Fibroblast of pulmonary artery (primary cell): Measurements from ENCODE around the gene TBC1D1.

ENCODE experiments used
- DNase-seq: peaks from one replicate; pipeline ENCODE4 v3.0.0-alpha.2; 2010; ENCODE audit warnings: low read depth
- H3K4me3 ChIP-seq: replicated peaks from 2 replicates; pipeline ENCODE4 v1.5.1; 2011; ENCODE audit warnings: low read depth, mild to moderate bottlenecking, control low read depth, low read length, moderate library complexity
- TF ChIP-seq, protein P1 (sequence below): IDR thresholded peaks from 2 replicates; pipeline ENCODE4 v1.5.1; 2011; ENCODE audit warnings: mild to moderate bottlenecking, control low read depth, low read length, inconsistent platforms; ENCODE audit errors: missing control alignments

TBC1D1 gene

DNA sequence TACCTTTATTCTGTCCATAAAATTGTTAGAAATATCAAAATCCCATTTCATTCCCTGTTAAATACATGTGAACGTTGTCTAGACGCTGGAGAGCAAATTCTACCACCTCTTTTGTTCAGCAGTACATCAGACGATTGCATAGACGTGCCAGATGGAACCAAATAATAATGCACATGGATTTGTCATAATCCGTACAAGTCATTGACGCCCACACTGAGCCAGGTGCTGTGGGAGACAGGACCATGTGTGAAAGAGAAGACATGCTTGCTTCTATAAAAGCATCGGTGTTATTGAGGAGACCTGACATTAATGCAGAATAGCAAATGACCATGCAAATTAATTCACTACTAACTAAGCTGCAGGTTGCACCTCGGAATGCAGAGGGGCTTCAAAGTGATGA, 244.3 kb downstream of the TBC1D1 start:
- DNase-seq = no peak
- TF ChIP-seq, protein P1, sequence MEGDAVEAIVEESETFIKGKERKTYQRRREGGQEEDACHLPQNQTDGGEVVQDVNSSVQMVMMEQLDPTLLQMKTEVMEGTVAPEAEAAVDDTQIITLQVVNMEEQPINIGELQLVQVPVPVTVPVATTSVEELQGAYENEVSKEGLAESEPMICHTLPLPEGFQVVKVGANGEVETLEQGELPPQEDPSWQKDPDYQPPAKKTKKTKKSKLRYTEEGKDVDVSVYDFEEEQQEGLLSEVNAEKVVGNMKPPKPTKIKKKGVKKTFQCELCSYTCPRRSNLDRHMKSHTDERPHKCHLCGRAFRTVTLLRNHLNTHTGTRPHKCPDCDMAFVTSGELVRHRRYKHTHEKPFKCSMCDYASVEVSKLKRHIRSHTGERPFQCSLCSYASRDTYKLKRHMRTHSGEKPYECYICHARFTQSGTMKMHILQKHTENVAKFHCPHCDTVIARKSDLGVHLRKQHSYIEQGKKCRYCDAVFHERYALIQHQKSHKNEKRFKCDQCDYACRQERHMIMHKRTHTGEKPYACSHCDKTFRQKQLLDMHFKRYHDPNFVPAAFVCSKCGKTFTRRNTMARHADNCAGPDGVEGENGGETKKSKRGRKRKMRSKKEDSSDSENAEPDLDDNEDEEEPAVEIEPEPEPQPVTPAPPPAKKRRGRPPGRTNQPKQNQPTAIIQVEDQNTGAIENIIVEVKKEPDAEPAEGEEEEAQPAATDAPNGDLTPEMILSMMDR = no peak
- H3K4me3 ChIP-seq = no peak overlapping the region

DNA sequence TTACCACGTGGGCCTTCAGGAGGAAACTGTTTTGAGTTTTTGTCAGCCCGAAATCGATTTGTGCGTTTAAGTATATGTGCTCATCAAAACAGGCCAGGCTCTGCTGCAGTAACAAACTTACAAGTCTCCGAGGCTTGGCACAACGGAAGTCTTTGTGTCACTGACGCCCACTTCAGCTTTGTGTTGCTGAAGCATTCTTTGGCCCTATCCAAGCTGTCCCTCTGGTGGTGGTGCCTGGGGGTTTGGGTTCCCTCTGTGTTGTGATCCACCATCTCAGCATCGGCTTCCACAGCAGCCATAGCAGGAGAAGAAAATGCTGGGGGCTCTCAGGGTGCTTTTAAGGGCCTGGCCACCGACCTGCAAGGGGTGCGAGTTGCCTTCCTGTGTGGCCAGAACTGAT, 245.7 kb downstream of the TBC1D1 start:
- no peak for DNase-seq
- TF ChIP-seq, protein P1 = no peak
- H3K4me3 ChIP-seq = no peak overlapping the region

DNA sequence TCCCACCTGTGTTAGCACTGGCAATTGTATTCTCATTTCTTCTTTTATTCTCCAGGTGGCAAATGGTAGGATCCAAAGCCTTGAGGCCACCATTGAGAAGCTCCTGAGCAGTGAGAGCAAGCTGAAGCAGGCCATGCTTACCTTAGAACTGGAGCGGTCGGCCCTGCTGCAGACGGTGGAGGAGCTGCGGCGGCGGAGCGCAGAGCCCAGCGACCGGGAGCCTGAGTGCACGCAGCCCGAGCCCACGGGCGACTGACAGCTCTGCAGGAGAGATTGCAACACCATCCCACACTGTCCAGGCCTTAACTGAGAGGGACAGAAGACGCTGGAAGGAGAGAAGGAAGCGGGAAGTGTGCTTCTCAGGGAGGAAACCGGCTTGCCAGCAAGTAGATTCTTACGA, 246.2 kb downstream of the TBC1D1 start:
- no peak for DNase-seq
- TF ChIP-seq, protein P1 = no peak
- H3K4me3 ChIP-seq = no peak overlapping the region

DNA sequence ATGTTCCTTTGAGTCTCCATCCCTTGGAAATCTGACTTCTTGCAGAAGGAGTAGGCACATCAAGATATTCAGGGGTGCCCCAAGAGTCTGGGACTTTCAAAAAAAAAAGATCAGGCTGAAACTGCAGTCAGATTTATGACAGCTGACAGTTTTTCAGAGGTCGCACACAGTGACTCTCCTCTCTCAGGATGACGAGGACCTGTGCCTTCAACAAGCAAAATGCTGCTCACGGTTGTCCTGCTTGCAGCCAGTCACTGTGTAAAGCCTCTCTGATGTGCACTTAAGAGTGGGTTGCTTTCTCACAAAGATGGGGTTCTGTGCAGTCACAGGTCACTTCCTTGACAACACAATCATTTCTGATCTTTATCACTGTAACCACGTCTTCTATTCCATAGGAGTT, 247.5 kb downstream of the TBC1D1 start:
- no peak for DNase-seq
- H3K4me3 ChIP-seq = no peak overlapping the region
- TF ChIP-seq, protein P1 = no peak

DNA sequence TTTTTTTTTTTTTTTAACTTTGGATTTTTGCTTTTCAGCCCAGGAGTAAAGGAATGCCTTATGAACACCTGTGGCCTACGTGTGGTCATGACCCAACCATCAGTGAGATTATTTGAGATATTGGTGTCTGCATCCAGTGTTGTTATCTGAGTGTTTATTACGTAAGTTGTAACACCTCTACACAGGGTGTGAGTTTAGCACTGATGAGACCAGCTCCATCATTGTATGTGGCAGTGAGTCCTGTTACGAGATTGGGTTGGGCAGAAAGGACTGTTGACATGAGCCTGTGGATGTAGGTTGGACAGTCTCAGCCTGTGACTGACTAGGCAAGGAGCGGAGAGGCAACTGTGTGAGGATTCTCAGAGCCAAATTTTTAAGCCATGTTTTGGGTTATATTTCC, 248.3 kb downstream of the TBC1D1 start:
- H3K4me3 ChIP-seq = no peak overlapping the region
- TF ChIP-seq, protein P1 = no peak
- DNase-seq = no peak

DNA sequence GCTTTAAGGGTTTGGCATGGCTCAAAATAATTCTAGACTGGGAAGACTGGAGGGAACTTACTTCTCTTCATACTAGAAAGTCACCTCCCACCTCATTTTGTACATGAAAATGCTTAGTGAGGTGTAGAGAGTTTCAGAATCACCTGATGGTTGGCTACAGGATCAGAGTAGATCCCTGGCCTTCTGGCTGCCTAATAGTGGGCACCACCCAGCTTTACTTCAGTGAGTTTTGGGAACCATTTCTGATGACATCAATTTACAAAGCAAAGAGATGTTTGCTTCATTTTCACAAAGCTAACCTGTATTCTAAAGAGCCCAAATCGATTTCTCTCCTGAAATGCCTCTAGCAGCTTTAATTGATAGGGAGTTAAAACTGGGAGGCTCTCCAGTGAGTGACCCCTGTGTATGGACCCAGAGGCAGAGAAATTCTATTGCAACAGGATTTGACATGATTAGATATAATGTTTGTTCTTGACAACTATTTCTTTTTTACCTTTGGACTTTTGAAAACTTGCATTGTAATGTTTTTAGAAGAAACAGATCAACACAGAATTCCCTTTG, 249.8 kb downstream of the TBC1D1 start:
- TF ChIP-seq, protein P1 = no peak
- H3K4me3 ChIP-seq = no peak overlapping the region
- no peak for DNase-seq

DNA sequence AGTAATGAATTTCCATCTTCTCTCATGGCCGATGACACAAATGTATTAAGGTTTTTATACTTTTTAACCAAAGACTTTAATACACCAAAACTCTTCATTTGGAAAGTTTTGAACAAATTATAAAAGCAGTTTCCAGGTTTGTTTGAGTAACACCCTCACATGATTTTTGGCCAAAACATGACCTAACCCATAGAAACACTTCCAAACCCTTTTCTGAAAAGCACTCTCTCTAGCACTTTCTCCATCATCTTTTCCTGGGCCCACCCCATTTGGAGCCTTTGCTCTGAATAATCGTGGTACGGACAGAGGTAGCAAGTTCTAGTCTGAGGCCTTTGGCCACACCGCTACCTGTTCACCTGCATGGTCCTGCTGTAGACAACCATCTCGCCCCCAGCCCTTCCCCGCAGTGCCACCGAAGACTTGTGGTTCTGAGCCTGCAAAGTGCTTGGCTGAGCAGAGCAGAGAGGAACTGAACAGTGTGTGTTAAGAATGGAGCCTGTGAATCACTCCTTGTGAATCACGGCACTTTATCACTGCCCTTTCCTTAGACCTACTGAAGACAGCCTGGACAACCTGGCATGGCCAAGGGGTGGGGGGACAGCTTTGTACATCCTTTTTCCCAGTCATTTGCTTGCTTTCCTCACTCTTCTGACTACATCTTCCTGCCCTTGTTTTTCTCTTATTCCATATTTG, 251.1 kb downstream of the TBC1D1 start:
- DNase-seq = peak; percentile 85
- TF ChIP-seq, protein P1 = no peak
- no peak overlapping the region for H3K4me3 ChIP-seq
